SU-DHL-6 (cell line): ENCODE data around the gene COL23A1.

Source experiments
- H2AFZ ChIP-seq: fragments of 200-600 bp; sonication (generic); 2 replicates; pipeline ENCODE4 v1.6.1; 2014; ENCODE audit warnings: low read depth, mild to moderate bottlenecking, moderate library complexity, mixed read lengths, antibody characterized with exemption, low read length; ENCODE audit not compliant: severe bottlenecking
- H3F3A ChIP-seq: fragments of 200-600 bp; shearing (Covaris generic); 2 replicates; pipeline ENCODE4 v1.6.0; 2016; ENCODE audit warnings: antibody characterized with exemption, mild to moderate bottlenecking; ENCODE audit not compliant: insufficient read depth
- H3K27ac ChIP-seq: fragments of 200-600 bp; sonication (generic); 2 replicates; pipeline ENCODE4 v1.5.1; 2016; ENCODE audit warnings: low read depth, mild to moderate bottlenecking, low read length, moderate library complexity, mixed read lengths
- H3K27me3 ChIP-seq: fragments of 200-600 bp; sonication (generic), shearing (Covaris generic); 2 replicates; pipeline ENCODE4 v1.6.0; 2014; ENCODE audit warnings: mild to moderate bottlenecking, low read length
- H3K36me3 ChIP-seq: fragments of 200-600 bp; sonication (generic); 2 replicates; pipeline ENCODE4 v1.6.1; 2014; ENCODE audit warnings: mild to moderate bottlenecking, low read length, mixed read lengths
- H3K4me2 ChIP-seq: fragments of 300-600, 200-600 bp; shearing (Covaris generic), sonication (generic); 2 replicates; pipeline ENCODE4 v1.6.0; 2014; ENCODE audit warnings: low read length, low read depth, mild to moderate bottlenecking; ENCODE audit not compliant: poor library complexity, severe bottlenecking
- H3K4me3 ChIP-seq: fragments of 200-600 bp; sonication (generic); 2 replicates; pipeline ENCODE4 v1.5.1; 2014; ENCODE audit warnings: antibody characterized with exemption, low read length, mild to moderate bottlenecking, mixed read lengths; ENCODE audit not compliant: insufficient read depth, poor library complexity, severe bottlenecking
- H3K79me2 ChIP-seq: fragments of 200-600 bp; sonication (generic); 2 replicates; pipeline ENCODE4 v1.6.1; 2014; ENCODE audit warnings: mild to moderate bottlenecking, low read length, moderate library complexity; ENCODE audit not compliant: insufficient read depth
- H3K9ac ChIP-seq: fragments of 200-600 bp; sonication (generic); 2 replicates; pipeline ENCODE4 v1.7.0; 2014; ENCODE audit warnings: mild to moderate bottlenecking, low read length
- H3K9me2 ChIP-seq: fragments of 200-600 bp; sonication (generic); replicated peaks from 2 replicates; pipeline ENCODE4 v1.6.1; 2014; ENCODE audit warnings: low read length; ENCODE audit not compliant: insufficient read depth
- H3K9me3 ChIP-seq: fragments of 200-600 bp; sonication (generic); 2 replicates; pipeline ENCODE4 v1.6.1; 2014; ENCODE audit warnings: low read length, mixed read lengths; ENCODE audit not compliant: insufficient read depth
- H4K20me1 ChIP-seq: fragments of 200-600 bp; sonication (generic); 2 replicates; pipeline ENCODE4 v1.6.1; 2014; ENCODE audit warnings: low read depth, mild to moderate bottlenecking, antibody characterized with exemption, low read length, moderate library complexity, mixed read lengths
- CTCF ChIP-seq: fragments of 200-600 bp; sonication (generic); IDR thresholded peaks from one replicate; pipeline ENCODE4 v1.5.1; 2017; ENCODE audit warnings: antibody characterized with exemption, mild to moderate bottlenecking, low read length, moderate library complexity; ENCODE audit not compliant: insufficient read depth, poor library complexity, severe bottlenecking
- EZH2phosphoT487 ChIP-seq: fragments of 200-600 bp; sonication (generic), shearing (Covaris generic); conservative IDR thresholded peaks from 2 replicates; pipeline ENCODE4 v1.6.1; 2018; ENCODE audit warnings: mild to moderate bottlenecking, antibody characterized with exemption, low read length, moderate library complexity, mixed read lengths

The COL23A1 gene

GRCh38 chr5:178279026-178279722, 311.0 kb downstream of the COL23A1 start:
- no peak overlapping the region for H3K27ac ChIP-seq
- H3K4me2 ChIP-seq: no peak overlapping the region
- no peaks in the 10 kb centered on the region for H3K79me2 ChIP-seq
- no peak overlapping the region for H2AFZ ChIP-seq
- H3K9ac ChIP-seq: no peak overlapping the region
- TF ChIP-seq CTCF: no peak
- no peak for TF ChIP-seq EZH2phosphoT487
- no peak overlapping the region for H3K4me3 ChIP-seq
- no peaks in the 10 kb centered on the region for H3K36me3 ChIP-seq
- H3F3A ChIP-seq: no peaks in the 10 kb centered on the region
- H4K20me1 ChIP-seq: no peaks in the 10 kb centered on the region
- no peaks in the 10 kb centered on the region for H3K9me2 ChIP-seq
- H3K9me3 ChIP-seq: no peaks in the 10 kb centered on the region
- H3K27me3 ChIP-seq: no peaks in the 10 kb centered on the region

- H3K79me2 ChIP-seq: no peaks in the 10 kb centered on the region
- no peak overlapping the region for H3K4me2 ChIP-seq
- no peak overlapping the region for H2AFZ ChIP-seq
- H3K36me3 ChIP-seq: no peaks in the 10 kb centered on the region
- H3K9me3 ChIP-seq: no peaks in the 10 kb centered on the region
- H3K27ac ChIP-seq: no peak overlapping the region
- H3K9me2 ChIP-seq: no peaks in the 10 kb centered on the region
- H3K9ac ChIP-seq: no peak overlapping the region
- TF ChIP-seq EZH2phosphoT487: no peak
- TF ChIP-seq CTCF: no peak
- H3K4me3 ChIP-seq: no peak overlapping the region
- H3K27me3 ChIP-seq: no peaks in the 10 kb centered on the region
- no peaks in the 10 kb centered on the region for H3F3A ChIP-seq
- H4K20me1 ChIP-seq: no peaks in the 10 kb centered on the region
Observed at GRCh38 chr5:178278358-178279023, 311.7 kb downstream of the COL23A1 start.

GRCh38 chr5:178277866-178278265, 312.3 kb downstream of the COL23A1 start:
- no peaks in the 10 kb centered on the region for H3K36me3 ChIP-seq
- no peaks in the 10 kb centered on the region for H3K9me3 ChIP-seq
- H3K27ac ChIP-seq: no peak overlapping the region

More at GRCh38 chr5:178277866-178278265, 312.3 kb downstream of the COL23A1 start:
- Histone ChIP-seq H3K27me3 (no peaks in the 10 kb centered on the region), H3K79me2 (no peaks in the 10 kb centered on the region), H2AFZ (no peak overlapping the region), H4K20me1 (no peaks in the 10 kb centered on the region), H3F3A (no peaks in the 10 kb centered on the region), H3K4me2 (no peak overlapping the region), H3K9ac (no peak overlapping the region), H3K4me3 (no peak overlapping the region), H3K9me2 (no peaks in the 10 kb centered on the region)
- TF ChIP-seq CTCF (no peak), EZH2phosphoT487 (no peak)
